Measurements from ENCODE around the gene CENPM.
"Not testable (repeated sequence)": the region's sequence is repeated elsewhere in the genome, so short reads cannot be mapped to it uniquely, and the experiment has no call there.

GRCh38 chr22:41948928-41949296 is 2.0 kb upstream of the CENPM start:
- TF ChIP-seq CTCF (IDR thresholded peaks at IDR 0.05 in 4 of 5, conservative IDR thresholded peaks at IDR 0.05 in 1 of 5); POLR2A (IDR thresholded peaks at IDR 0.05): not testable (repeated sequence)
